HEK293 (cell line): ENCODE measurements around the gene KCNQ2.

Experiments used
- CTCF ChIA-PET: fragments of 350-600 bp; formaldehyde crosslinking; extraction: SDS; loops from one replicate; lab custom pipeline; 2021; ENCODE audit warnings: antibody characterized with exemption; lab: Yijun Ruan, JAX
- POLR2A ChIA-PET: fragments of 300-600 bp; formaldehyde crosslinking; extraction: SDS; loops from one replicate; lab custom pipeline; 2020; ENCODE audit warnings: antibody characterized with exemption, inconsistent platforms; lab: Yijun Ruan, JAX
- H3K27ac ChIP-seq: fragments of 200-500 bp; sonication (Bioruptor generic); 2 replicates; pipeline ENCODE4 v1.5.1; 2014; ENCODE audit warnings: low read depth, low read length, control low read depth, inconsistent platforms; ENCODE audit errors: extremely low read depth
- H3K36me3 ChIP-seq, 2 experiments: fragments of 200-500 bp in 1 of 2; sonication (Bioruptor generic) in 1 of 2; 1 replicate in 1 of 2; 2 replicates in 1 of 2; pipeline ENCODE4 v1.5.1; 2014 to 2017; ENCODE audit warnings: inconsistent platforms in 2 of 2, low read length in 2 of 2; ENCODE audit not compliant: control insufficient read depth in 2 of 2, insufficient read depth in 1 of 2
- H3K4me1 ChIP-seq: fragments of 200-500 bp; sonication (Bioruptor generic); 2 replicates; pipeline ENCODE4 v1.5.1; 2014; ENCODE audit warnings: mild to moderate bottlenecking, low read length, inconsistent platforms; ENCODE audit not compliant: control insufficient read depth, insufficient read depth
- H3K4me3 ChIP-seq: 2 replicates; pipeline ENCODE4 v1.5.1; 2011; ENCODE audit warnings: low read depth, mild to moderate bottlenecking, control low read depth, low read length, moderate library complexity
- H3K9me3 ChIP-seq: fragments of 200-500 bp; sonication (Bioruptor generic); 2 replicates; pipeline ENCODE4 v1.5.1; 2014; ENCODE audit warnings: low read depth, low read length, inconsistent platforms; ENCODE audit not compliant: control insufficient read depth, insufficient read depth
- GLI2 ChIP-seq: fragments of 450-650 bp; formaldehyde crosslinking; IDR thresholded peaks from 2 replicates; pipeline ENCODE4; 2017; ENCODE audit warnings: missing biosample characterization, missing genetic modification characterization, low read depth, borderline replicate concordance
- SCRT1 ChIP-seq: fragments of 450-650 bp; formaldehyde crosslinking; IDR thresholded peaks from 2 replicates; pipeline ENCODE4 v1.5.1; 2016; ENCODE audit warnings: missing biosample characterization, missing genetic modification characterization, borderline replicate concordance
- SCRT2 ChIP-seq: fragments of 450-650 bp; formaldehyde crosslinking; IDR thresholded peaks from 2 replicates; pipeline ENCODE4 v1.5.1; 2016; ENCODE audit warnings: missing biosample characterization, missing genetic modification characterization
- ZNF132 ChIP-seq: fragments of 450-650 bp; formaldehyde crosslinking; IDR thresholded peaks from 2 replicates; pipeline ENCODE4 v1.5.1; 2017; ENCODE audit warnings: missing biosample characterization, missing genetic modification characterization, borderline replicate concordance
- ZNF133 ChIP-seq: fragments of 450-650 bp; formaldehyde crosslinking; IDR thresholded peaks from 2 replicates; pipeline ENCODE4 v1.5.1; 2016; ENCODE audit warnings: missing biosample characterization, missing genetic modification characterization
- ZNF169 ChIP-seq: fragments of 450-650 bp; formaldehyde crosslinking; IDR thresholded peaks from 2 replicates; pipeline ENCODE4 v1.5.1; 2016; ENCODE audit warnings: missing biosample characterization, missing genetic modification characterization
- ZNF214 ChIP-seq: fragments of 450-650 bp; formaldehyde crosslinking; IDR thresholded peaks from 2 replicates; pipeline ENCODE4 v1.5.1; 2017; ENCODE audit warnings: missing biosample characterization, mild to moderate bottlenecking, missing genetic modification characterization, borderline replicate concordance
- ZNF223 ChIP-seq: fragments of 450-650 bp; formaldehyde crosslinking; IDR thresholded peaks from 2 replicates; pipeline ENCODE4 v1.5.1; 2016; ENCODE audit warnings: missing biosample characterization, missing genetic modification characterization
- ZNF341 ChIP-seq: fragments of 450-650 bp; formaldehyde crosslinking; IDR thresholded peaks from 2 replicates; pipeline ENCODE4; 2016; ENCODE audit warnings: low read depth, missing biosample characterization, missing genetic modification characterization
- ZNF394 ChIP-seq: fragments of 450-650 bp; formaldehyde crosslinking; IDR thresholded peaks from 2 replicates; pipeline ENCODE4 v1.5.1; 2016; ENCODE audit warnings: missing biosample characterization, missing genetic modification characterization, mild to moderate bottlenecking, moderate library complexity, borderline replicate concordance
- ZNF404 ChIP-seq: fragments of 450-650 bp; formaldehyde crosslinking; IDR thresholded peaks from 2 replicates; pipeline ENCODE4 v1.5.1; 2017; ENCODE audit warnings: missing biosample characterization, missing genetic modification characterization
- ZNF473 ChIP-seq: fragments of 450-650 bp; formaldehyde crosslinking; IDR thresholded peaks from 2 replicates; pipeline ENCODE4 v1.5.1; 2017; ENCODE audit warnings: missing biosample characterization, missing genetic modification characterization
- ZNF48 ChIP-seq: fragments of 450-650 bp; formaldehyde crosslinking; IDR thresholded peaks from 2 replicates; pipeline ENCODE4 v1.5.1; 2016; ENCODE audit warnings: missing biosample characterization, missing genetic modification characterization
- ZNF544 ChIP-seq: fragments of 450-650 bp; formaldehyde crosslinking; IDR thresholded peaks from 2 replicates; pipeline ENCODE4 v1.5.0; 2017; ENCODE audit warnings: missing biosample characterization, missing genetic modification characterization
- ZNF596 ChIP-seq: fragments of 450-650 bp; IDR thresholded peaks from 2 replicates; pipeline ENCODE4 v1.5.0; 2018; ENCODE audit warnings: missing biosample characterization, mild to moderate bottlenecking, missing genetic modification characterization, moderate library complexity
- ZNF624 ChIP-seq: fragments of 450-650 bp; formaldehyde crosslinking; IDR thresholded peaks from 2 replicates; pipeline ENCODE4 v1.5.1; 2017; ENCODE audit warnings: missing biosample characterization, missing genetic modification characterization
- ZNF626 ChIP-seq: fragments of 450-650 bp; sonication (Bioruptor Pico); formaldehyde crosslinking; IDR thresholded peaks from 2 replicates; pipeline ENCODE4 v1.5.1; 2018; ENCODE audit warnings: missing biosample characterization, missing genetic modification characterization, inconsistent platforms
- ZNF660 ChIP-seq: fragments of 450-650 bp; IDR thresholded peaks from 2 replicates; pipeline ENCODE4 v1.5.1; 2018; ENCODE audit warnings: missing biosample characterization, mild to moderate bottlenecking, missing genetic modification characterization
- ZNF677 ChIP-seq: fragments of 450-650 bp; IDR thresholded peaks from 2 replicates; pipeline ENCODE4 v1.5.0; 2018; ENCODE audit warnings: missing biosample characterization, mild to moderate bottlenecking, missing genetic modification characterization, moderate library complexity
- ZNF747 ChIP-seq: fragments of 450-650 bp; formaldehyde crosslinking; IDR thresholded peaks from 2 replicates; pipeline ENCODE4 v1.5.1; 2016; ENCODE audit warnings: missing biosample characterization, missing genetic modification characterization
- ZNF76 ChIP-seq: fragments of 450-650 bp; formaldehyde crosslinking; IDR thresholded peaks from 2 replicates; pipeline ENCODE4; 2016; ENCODE audit warnings: low read depth, missing biosample characterization, missing genetic modification characterization, borderline replicate concordance
- TF ChIP-seq, protein P1 (sequence below): fragments of 450-650 bp; formaldehyde crosslinking; IDR thresholded peaks from 2 replicates; pipeline ENCODE4 v1.5.1; 2016; ENCODE audit warnings: missing biosample characterization, missing genetic modification characterization, low read depth
- TF ChIP-seq, protein P2 (sequence below): fragments of 450-650 bp; formaldehyde crosslinking; IDR thresholded peaks from 2 replicates; pipeline ENCODE4 v1.5.1; 2016; ENCODE audit warnings: missing biosample characterization, missing genetic modification characterization
- TF ChIP-seq, protein P3 (sequence below): fragments of 450-650 bp; formaldehyde crosslinking; optimal IDR thresholded peaks from 2 replicates; pipeline ENCODE3; 2016; ENCODE audit warnings: missing biosample characterization, mild to moderate bottlenecking, missing genetic modification characterization
- TF ChIP-seq, protein P4 (sequence below): fragments of 450-650 bp; IDR thresholded peaks from 2 replicates; pipeline ENCODE4 v1.5.1; 2018; ENCODE audit warnings: missing biosample characterization, missing genetic modification characterization
- TF ChIP-seq, protein P5 (sequence below): fragments of 450-650 bp; formaldehyde crosslinking; IDR thresholded peaks from 2 replicates; pipeline ENCODE4 v1.5.1; 2016; ENCODE audit warnings: missing biosample characterization, missing genetic modification characterization

The KCNQ2 gene

DNA sequence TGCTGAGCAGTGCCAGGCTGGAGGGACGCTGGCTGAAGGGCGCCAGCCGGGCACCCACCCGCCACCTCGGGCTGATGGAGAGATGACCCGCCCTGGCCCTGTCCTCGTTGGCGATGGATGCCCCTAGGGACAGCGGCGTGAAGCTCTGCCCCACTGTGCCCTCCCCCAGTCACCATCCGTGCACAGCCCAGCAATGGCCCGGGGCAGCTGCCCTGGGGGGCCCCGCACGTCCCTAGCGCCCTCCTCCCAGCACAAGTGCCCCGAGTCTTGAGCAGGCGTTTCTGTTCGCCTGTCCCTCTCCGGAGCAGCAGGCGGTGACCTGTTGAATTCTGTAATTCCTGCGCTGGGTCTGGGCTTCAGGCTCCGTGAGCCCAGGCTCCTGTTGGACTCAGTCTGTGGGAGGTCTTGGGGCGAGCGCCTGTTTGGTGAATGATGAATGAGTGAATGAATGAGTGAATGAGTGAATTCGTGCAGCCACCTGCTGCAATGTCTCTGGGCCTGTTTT is 74.5 kb downstream of the KCNQ2 start:
- Histone ChIP-seq H3K4me1 (no peaks in the 10 kb centered on the region), H3K27ac (no peak overlapping the region), H3K36me3 (no peaks in the 10 kb centered on the region), H3K4me3 (no peak overlapping the region), H3K9me3 (no peaks in the 10 kb centered on the region)
- CTCF ChIA-PET: no interaction called here
- POLR2A ChIA-PET: no interaction called here
- no peak for TF ChIP-seq ZNF133 (tag by site-specific recombination)
- TF ChIP-seq, protein P1, sequence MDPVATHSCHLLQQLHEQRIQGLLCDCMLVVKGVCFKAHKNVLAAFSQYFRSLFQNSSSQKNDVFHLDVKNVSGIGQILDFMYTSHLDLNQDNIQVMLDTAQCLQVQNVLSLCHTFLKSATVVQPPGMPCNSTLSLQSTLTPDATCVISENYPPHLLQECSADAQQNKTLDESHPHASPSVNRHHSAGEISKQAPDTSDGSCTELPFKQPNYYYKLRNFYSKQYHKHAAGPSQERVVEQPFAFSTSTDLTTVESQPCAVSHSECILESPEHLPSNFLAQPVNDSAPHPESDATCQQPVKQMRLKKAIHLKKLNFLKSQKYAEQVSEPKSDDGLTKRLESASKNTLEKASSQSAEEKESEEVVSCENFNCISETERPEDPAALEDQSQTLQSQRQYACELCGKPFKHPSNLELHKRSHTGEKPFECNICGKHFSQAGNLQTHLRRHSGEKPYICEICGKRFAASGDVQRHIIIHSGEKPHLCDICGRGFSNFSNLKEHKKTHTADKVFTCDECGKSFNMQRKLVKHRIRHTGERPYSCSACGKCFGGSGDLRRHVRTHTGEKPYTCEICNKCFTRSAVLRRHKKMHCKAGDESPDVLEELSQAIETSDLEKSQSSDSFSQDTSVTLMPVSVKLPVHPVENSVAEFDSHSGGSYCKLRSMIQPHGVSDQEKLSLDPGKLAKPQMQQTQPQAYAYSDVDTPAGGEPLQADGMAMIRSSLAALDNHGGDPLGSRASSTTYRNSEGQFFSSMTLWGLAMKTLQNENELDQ (tag by site-specific recombination): no peak
- TF ChIP-seq, protein P2, sequence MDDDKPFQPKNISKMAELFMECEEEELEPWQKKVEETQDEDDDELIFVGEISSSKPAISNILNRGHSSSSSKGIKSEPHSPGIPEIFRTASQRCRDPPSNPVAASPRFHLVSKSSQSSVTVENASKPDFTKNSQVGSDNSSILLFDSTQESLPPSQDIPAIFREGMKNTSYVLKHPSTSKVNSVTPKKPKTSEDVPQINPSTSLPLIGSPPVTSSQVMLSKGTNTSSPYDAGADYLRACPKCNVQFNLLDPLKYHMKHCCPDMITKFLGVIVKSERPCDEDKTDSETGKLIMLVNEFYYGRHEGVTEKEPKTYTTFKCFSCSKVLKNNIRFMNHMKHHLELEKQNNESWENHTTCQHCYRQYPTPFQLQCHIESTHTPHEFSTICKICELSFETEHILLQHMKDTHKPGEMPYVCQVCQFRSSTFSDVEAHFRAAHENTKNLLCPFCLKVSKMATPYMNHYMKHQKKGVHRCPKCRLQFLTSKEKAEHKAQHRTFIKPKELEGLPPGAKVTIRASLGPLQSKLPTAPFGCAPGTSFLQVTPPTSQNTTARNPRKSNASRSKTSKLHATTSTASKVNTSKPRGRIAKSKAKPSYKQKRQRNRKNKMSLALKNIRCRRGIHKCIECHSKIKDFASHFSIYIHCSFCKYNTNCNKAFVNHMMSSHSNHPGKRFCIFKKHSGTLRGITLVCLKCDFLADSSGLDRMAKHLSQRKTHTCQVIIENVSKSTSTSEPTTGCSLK (tag by site-specific recombination): no peak
- no peak for TF ChIP-seq ZNF473
- no peak for TF ChIP-seq ZNF341 (tag by site-specific recombination)
- TF ChIP-seq SCRT2: peak; percentile 92
- no peak for TF ChIP-seq ZNF132
- TF ChIP-seq SCRT1 (tag by site-specific recombination): peak; percentile 83
- TF ChIP-seq ZNF223 (tag by site-specific recombination): no peak
- TF ChIP-seq ZNF660 (tag by site-specific recombination): no peak
- TF ChIP-seq, protein P3, sequence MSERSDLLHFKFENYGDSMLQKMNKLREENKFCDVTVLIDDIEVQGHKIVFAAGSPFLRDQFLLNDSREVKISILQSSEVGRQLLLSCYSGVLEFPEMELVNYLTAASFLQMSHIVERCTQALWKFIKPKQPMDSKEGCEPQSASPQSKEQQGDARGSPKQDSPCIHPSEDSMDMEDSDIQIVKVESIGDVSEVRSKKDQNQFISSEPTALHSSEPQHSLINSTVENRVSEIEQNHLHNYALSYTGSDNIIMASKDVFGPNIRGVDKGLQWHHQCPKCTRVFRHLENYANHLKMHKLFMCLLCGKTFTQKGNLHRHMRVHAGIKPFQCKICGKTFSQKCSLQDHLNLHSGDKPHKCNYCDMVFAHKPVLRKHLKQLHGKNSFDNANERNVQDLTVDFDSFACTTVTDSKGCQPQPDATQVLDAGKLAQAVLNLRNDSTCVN (tag by site-specific recombination): no peak

DNA sequence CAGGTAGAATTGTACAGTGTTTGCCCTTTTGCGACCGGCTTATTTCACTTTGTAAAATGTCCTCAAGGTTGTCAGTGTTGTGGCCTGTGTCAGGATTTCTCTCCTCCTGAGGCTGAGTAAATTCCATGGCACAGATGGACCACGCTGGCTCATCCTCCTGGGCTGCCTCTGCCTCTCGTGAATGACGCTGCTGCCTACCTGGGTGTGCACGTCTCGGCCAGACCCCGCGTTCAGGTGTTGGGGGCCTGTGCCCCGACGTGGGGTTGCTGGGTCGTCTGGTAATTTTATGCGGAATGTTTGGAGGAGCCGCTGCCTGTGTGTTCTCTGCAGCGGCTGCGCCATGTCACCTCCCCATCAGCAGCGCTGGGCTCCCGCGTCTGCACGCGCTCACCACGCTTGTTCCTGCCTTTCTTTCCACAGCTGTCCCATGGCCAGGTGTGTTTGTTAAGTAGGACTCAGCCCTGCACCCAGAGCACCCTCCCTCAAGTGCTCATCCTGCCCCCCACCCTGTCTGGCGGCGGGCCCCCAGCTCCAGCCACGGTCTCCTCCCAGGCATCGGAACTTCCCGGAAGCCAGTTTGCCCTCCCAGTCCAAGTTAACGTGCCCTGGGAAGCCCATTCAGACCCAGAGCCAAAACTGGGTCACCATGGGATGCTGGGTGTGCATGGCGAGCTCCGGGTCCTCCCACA is 75.2 kb downstream of the KCNQ2 start:
- POLR2A ChIA-PET: no interaction called here
- Histone ChIP-seq H3K36me3 (no peaks in the 10 kb centered on the region), H3K27ac (no peak overlapping the region), H3K4me3 (no peak overlapping the region), H3K9me3 (no peaks in the 10 kb centered on the region), H3K4me1 (no peaks in the 10 kb centered on the region)
- no peak for TF ChIP-seq ZNF169 (tag by site-specific recombination)
- TF ChIP-seq ZNF76: no peak
- no peak for TF ChIP-seq ZNF624 (tag by site-specific recombination)
- no peak for TF ChIP-seq ZNF394
- TF ChIP-seq ZNF626 (tag by site-specific recombination): no peak
- TF ChIP-seq ZNF677: no peak
- TF ChIP-seq, protein P4, sequence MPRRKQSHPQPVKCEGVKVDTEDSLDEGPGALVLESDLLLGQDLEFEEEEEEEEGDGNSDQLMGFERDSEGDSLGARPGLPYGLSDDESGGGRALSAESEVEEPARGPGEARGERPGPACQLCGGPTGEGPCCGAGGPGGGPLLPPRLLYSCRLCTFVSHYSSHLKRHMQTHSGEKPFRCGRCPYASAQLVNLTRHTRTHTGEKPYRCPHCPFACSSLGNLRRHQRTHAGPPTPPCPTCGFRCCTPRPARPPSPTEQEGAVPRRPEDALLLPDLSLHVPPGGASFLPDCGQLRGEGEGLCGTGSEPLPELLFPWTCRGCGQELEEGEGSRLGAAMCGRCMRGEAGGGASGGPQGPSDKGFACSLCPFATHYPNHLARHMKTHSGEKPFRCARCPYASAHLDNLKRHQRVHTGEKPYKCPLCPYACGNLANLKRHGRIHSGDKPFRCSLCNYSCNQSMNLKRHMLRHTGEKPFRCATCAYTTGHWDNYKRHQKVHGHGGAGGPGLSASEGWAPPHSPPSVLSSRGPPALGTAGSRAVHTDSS: no peak
- TF ChIP-seq GLI2 (tag by site-specific recombination): no peak
- TF ChIP-seq ZNF747: no peak
- TF ChIP-seq ZNF133 (tag by site-specific recombination): no peak
- no peak for TF ChIP-seq ZNF596
- TF ChIP-seq ZNF223 (tag by site-specific recombination): no peak
- TF ChIP-seq ZNF404 (tag by site-specific recombination): no peak
- no peak for TF ChIP-seq ZNF214 (tag by site-specific recombination)
- no peak for TF ChIP-seq ZNF48
- TF ChIP-seq ZNF544: no peak
- TF ChIP-seq, protein P5, sequence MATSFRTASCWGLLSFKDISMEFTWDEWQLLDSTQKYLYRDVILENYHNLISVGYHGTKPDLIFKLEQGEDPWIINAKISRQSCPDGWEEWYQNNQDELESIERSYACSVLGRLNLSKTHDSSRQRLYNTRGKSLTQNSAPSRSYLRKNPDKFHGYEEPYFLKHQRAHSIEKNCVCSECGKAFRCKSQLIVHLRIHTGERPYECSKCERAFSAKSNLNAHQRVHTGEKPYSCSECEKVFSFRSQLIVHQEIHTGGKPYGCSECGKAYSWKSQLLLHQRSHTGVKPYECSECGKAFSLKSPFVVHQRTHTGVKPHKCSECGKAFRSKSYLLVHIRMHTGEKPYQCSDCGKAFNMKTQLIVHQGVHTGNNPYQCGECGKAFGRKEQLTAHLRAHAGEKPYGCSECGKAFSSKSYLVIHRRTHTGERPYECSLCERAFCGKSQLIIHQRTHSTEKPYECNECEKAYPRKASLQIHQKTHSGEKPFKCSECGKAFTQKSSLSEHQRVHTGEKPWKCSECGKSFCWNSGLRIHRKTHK (tag by site-specific recombination): no peak
- CTCF ChIA-PET: no interaction called here
